Naive thymus-derived CD8-positive, alpha-beta T cell (primary cell): ENCODE measurements around the gene CLEC9A. TPM values are rescaled to one million over a fixed set of nuclear protein-coding genes. Genes with fewer than 3 reads are reported as not detected.

ENCODE experiments used
- polyA plus RNA-seq, 3 donors: library from polyadenylated mRNA; unstranded; fragments of 300-500 nt; fragmentation: Illumina TruSeq; gene quantifications; one replicate each; pipeline ENCODE4 v1.2.3, GENCODE V29; 2021
- total RNA-seq, 8 experiments: library from RNA in 2 of 8; stranded (reverse) in 2 of 8; gene quantifications; one replicate each; pipeline ENCODE4 v1.2.3 and lab custom pipeline; 2021 to 2026

The CLEC9A gene
- total and polyA plus RNA-seq, 5 experiments from 2014 or later = not detected

Other genes with a start within 250 kb of the CLEC9A start
- gene KLRF1, start 203.2 kb upstream of the CLEC9A start, total RNA-seq = 1 to 10 TPM in 1 of 2 experiments, under 1 TPM in 1; 0.93 to 1.3 TPM
- 10 to 100 TPM in 1 of 3 donors, under 1 TPM in 2; 0.83 to 83.4 (median 0.92) TPM for gene KLRF1, start 203.2 kb upstream of the CLEC9A start, polyA plus RNA-seq
- gene CLEC2B, start 161.3 kb upstream of the CLEC9A start, total RNA-seq = 10 to 100 TPM; 85.1 to 95.6 TPM
- gene CLEC2B, start 161.3 kb upstream of the CLEC9A start, polyA plus RNA-seq = 10 to 100 TPM; 36.8 to 78.4 (median 41.9) TPM
- gene KLRF2, start 149.2 kb upstream of the CLEC9A start, total RNA-seq = not detected
- gene KLRF2, start 149.2 kb upstream of the CLEC9A start, polyA plus RNA-seq = not detected
- not detected for gene CLEC2A, start 98.3 kb upstream of the CLEC9A start, total RNA-seq
- gene CLEC2A, start 98.3 kb upstream of the CLEC9A start, polyA plus RNA-seq = not detected
- gene CLEC12A, start 59.3 kb upstream of the CLEC9A start, total RNA-seq = not detected
- under 1 TPM in 2 of 3 donors, not detected in 1; 0.15 to 0.31 TPM for gene CLEC12A, start 59.3 kb upstream of the CLEC9A start, polyA plus RNA-seq
- gene CLEC1B, start 31.6 kb upstream of the CLEC9A start, total RNA-seq = not detected
- gene CLEC1B, start 31.6 kb upstream of the CLEC9A start, polyA plus RNA-seq = not detected
- not detected for gene CLEC12B, start 20.1 kb upstream of the CLEC9A start, total RNA-seq
- not detected for gene CLEC12B, start 20.1 kb upstream of the CLEC9A start, polyA plus RNA-seq
- gene CLEC1A, start 68.3 kb downstream of the CLEC9A start, total RNA-seq = not detected
- gene CLEC1A, start 68.3 kb downstream of the CLEC9A start, polyA plus RNA-seq = not detected
- gene CLEC7A, start 99.5 kb downstream of the CLEC9A start, total RNA-seq = not detected
- under 1 TPM in 1 of 3 donors, not detected in 2; 0.44 TPM for gene CLEC7A, start 99.5 kb downstream of the CLEC9A start, polyA plus RNA-seq
- gene OLR1, start 141.4 kb downstream of the CLEC9A start, total RNA-seq = not detected
- gene OLR1, start 141.4 kb downstream of the CLEC9A start, polyA plus RNA-seq = not detected
- not detected for gene TMEM52B, start 148.3 kb downstream of the CLEC9A start, total RNA-seq
- gene TMEM52B, start 148.3 kb downstream of the CLEC9A start, polyA plus RNA-seq = not detected
- gene GABARAPL1, start 182.2 kb downstream of the CLEC9A start, total RNA-seq = 10 to 100 TPM; 55.5 to 56.1 TPM
- gene GABARAPL1, start 182.2 kb downstream of the CLEC9A start, polyA plus RNA-seq = 10 to 100 TPM; 10.0 to 35.3 (median 12.2) TPM